Activated CD4-positive, alpha-beta T cell treated with anti-CD3 and anti-CD28 coated beads, Interleukin-2, amount 10 ng/mL, durations not matched to agents 24 days and 14 days (primary cell): ENCODE results near the gene IL9R. TPM values are rescaled to one million over a fixed set of nuclear protein-coding genes. Genes with fewer than 3 reads are reported as not detected.
A peak's percentile ranks its signal among the peaks of the same experiment; 100 is the strongest.

Source experiments
- DNase-seq: peaks from one replicate; pipeline ENCODE4 v3.0.0; 2022
- H3K27ac Mint-ChIP-seq: one replicate; pipeline ENCODE4 v1.8.0; 2022; ENCODE audit warnings: mild to moderate bottlenecking, mixed read lengths
- H3K27me3 Mint-ChIP-seq: one replicate; pipeline ENCODE4 v1.8.0; 2022; ENCODE audit warnings: mixed read lengths
- H3K36me3 Mint-ChIP-seq: one replicate; pipeline ENCODE4 v1.8.0; 2022; ENCODE audit warnings: low read depth, mild to moderate bottlenecking, mixed read lengths
- H3K4me1 Mint-ChIP-seq: one replicate; pipeline ENCODE4 v1.8.0; 2021; ENCODE audit warnings: mixed read lengths
- H3K4me3 Mint-ChIP-seq: one replicate; pipeline ENCODE4 v1.8.0; 2022; ENCODE audit warnings: mild to moderate bottlenecking, moderate library complexity, mixed read lengths
- H3K9me3 Mint-ChIP-seq: one replicate; pipeline ENCODE4 v1.8.0; 2021; ENCODE audit warnings: mixed read lengths
- intact Hi-C: fragments of 100-400 bp; cut with micrococcal nuclease; formaldehyde crosslinking; loops from one replicate; pipeline ENCODE4 v1.15.1; 2023
- total RNA-seq: library from RNA; stranded (reverse); gene quantifications from 2 replicates; pipeline ENCODE4 v1.2.3, GENCODE V29; 2022

Gene IL9R
- total RNA-seq, result 8.5 and 8.7 TPM in 2 replicates

GRCh38 chrX:155997436-155997835 lies at the start of gene IL9R:
Gene IL9R (plus strand): TSS chrX:155997696. CDS start chrX:155997760, 64 bp downstream.
- peak within 1 kb of the TSS; percentile 91 for H3K27ac Mint-ChIP-seq
- peaks cover 3% of the 10 kb centered on the region for H3K9me3 Mint-ChIP-seq
- peaks cover 3% of the 10 kb centered on the region for H3K36me3 Mint-ChIP-seq
- H3K4me1 Mint-ChIP-seq, result peaks cover 51% of the 10 kb centered on the region
- DNase-seq, result peak; percentile 88
- H3K27me3 Mint-ChIP-seq, result no peaks in the 10 kb centered on the region
- intact Hi-C loops, result loop anchor here (2.0 kb wide), 1 partner anchor 31 kb away; no protein-coding TSS in a partner anchor
- peak within 1 kb of the TSS; percentile 82 for H3K4me3 Mint-ChIP-seq

- intact Hi-C loops, result no loop called here
- DNase-seq, result no peak
- Mint-ChIP-seq H3K4me3 (no peak overlapping the region), H3K9me3 (no peaks in the 10 kb centered on the region), H3K27me3 (no peaks in the 10 kb centered on the region), H3K27ac (no peak overlapping the region), H3K36me3 (peaks cover 7% of the 10 kb centered on the region), H3K4me1 (no peaks in the 10 kb centered on the region)
Measured at GRCh38 chrX:155949098-155949497, 48.4 kb upstream of the IL9R start.

GRCh38 chrX:155951237-155951789 lies 46.2 kb upstream of the IL9R start:
- intact Hi-C loops, result no loop called here
- DNase-seq, result no peak
- Mint-ChIP-seq H3K9me3 (peaks cover 6% of the 10 kb centered on the region), H3K27me3 (no peaks in the 10 kb centered on the region), H3K4me1 (no peaks in the 10 kb centered on the region), H3K4me3 (no peak overlapping the region), H3K27ac (no peak overlapping the region), H3K36me3 (no peaks in the 10 kb centered on the region)

- no peaks in the 10 kb centered on the region for H3K27me3 Mint-ChIP-seq
- intact Hi-C loops, result no loop called here
- H3K4me3 Mint-ChIP-seq, result no peak overlapping the region
- H3K36me3 Mint-ChIP-seq, result no peaks in the 10 kb centered on the region
- no peaks in the 10 kb centered on the region for H3K4me1 Mint-ChIP-seq
- no peak for DNase-seq
- H3K9me3 Mint-ChIP-seq, result peaks cover 6% of the 10 kb centered on the region
- no peak overlapping the region for H3K27ac Mint-ChIP-seq
Measured at GRCh38 chrX:155953055-155953454, 44.4 kb upstream of the IL9R start.

- no peak overlapping the region for H3K27ac Mint-ChIP-seq
- intact Hi-C loops, result no loop called here
Measured at GRCh38 chrX:155954793-155955192, 42.7 kb upstream of the IL9R start.

GRCh38 chrX:155956099-155956498 lies 41.4 kb upstream of the IL9R start:
- no peak for DNase-seq
- Mint-ChIP-seq H3K36me3 (no peaks in the 10 kb centered on the region), H3K27me3 (peaks cover 1% of the 10 kb centered on the region), H3K4me1 (no peaks in the 10 kb centered on the region), H3K9me3 (peaks cover 6% of the 10 kb centered on the region), H3K4me3 (no peak overlapping the region), H3K27ac (no peak overlapping the region)
- intact Hi-C loops, result no loop called here

More at GRCh38 chrX:155954793-155955192, 42.7 kb upstream of the IL9R start:
- DNase-seq, result no peak
- Mint-ChIP-seq H3K4me3 (no peak overlapping the region), H3K4me1 (no peaks in the 10 kb centered on the region), H3K27me3 (no peaks in the 10 kb centered on the region), H3K36me3 (no peaks in the 10 kb centered on the region), H3K9me3 (peaks cover 6% of the 10 kb centered on the region)

GRCh38 chrX:155956649-155957048 lies 40.8 kb upstream of the IL9R start:
- Mint-ChIP-seq H3K4me1 (no peaks in the 10 kb centered on the region), H3K9me3 (peaks cover 6% of the 10 kb centered on the region), H3K36me3 (no peaks in the 10 kb centered on the region), H3K4me3 (no peak overlapping the region), H3K27ac (no peak overlapping the region), H3K27me3 (peaks cover 2% of the 10 kb centered on the region)
- DNase-seq, result no peak
- intact Hi-C loops, result no loop called here

- H3K27ac Mint-ChIP-seq, result no peak overlapping the region
- H3K4me1 Mint-ChIP-seq, result no peaks in the 10 kb centered on the region
- H3K9me3 Mint-ChIP-seq, result peaks cover 6% of the 10 kb centered on the region
- no peak overlapping the region for H3K4me3 Mint-ChIP-seq
- peaks cover 8% of the 10 kb centered on the region for H3K27me3 Mint-ChIP-seq
- H3K36me3 Mint-ChIP-seq, result no peaks in the 10 kb centered on the region
- intact Hi-C loops, result no loop called here
- no peak for DNase-seq
Measured at GRCh38 chrX:155957843-155958242, 39.7 kb upstream of the IL9R start.

GRCh38 chrX:155959018-155959587 lies 38.4 kb upstream of the IL9R start:
- Mint-ChIP-seq H3K27me3 (peaks cover 11% of the 10 kb centered on the region), H3K9me3 (peaks cover 11% of the 10 kb centered on the region), H3K27ac (no peak overlapping the region), H3K4me1 (no peaks in the 10 kb centered on the region), H3K4me3 (no peak overlapping the region), H3K36me3 (no peaks in the 10 kb centered on the region)
- intact Hi-C loops, result no loop called here
- DNase-seq, result no peak

GRCh38 chrX:155962906-155963305 lies 34.6 kb upstream of the IL9R start:
- H3K27me3 Mint-ChIP-seq, result peaks cover 13% of the 10 kb centered on the region
- intact Hi-C loops, result no loop called here
- DNase-seq, result no peak
- H3K36me3 Mint-ChIP-seq, result no peaks in the 10 kb centered on the region
- peaks cover 7% of the 10 kb centered on the region for H3K4me1 Mint-ChIP-seq
- no peak overlapping the region for H3K27ac Mint-ChIP-seq
- H3K9me3 Mint-ChIP-seq, result peaks cover 5% of the 10 kb centered on the region
- H3K4me3 Mint-ChIP-seq, result no peak overlapping the region

- Mint-ChIP-seq H3K4me1 (peaks cover 20% of the 10 kb centered on the region), H3K27ac (no peak overlapping the region), H3K27me3 (peaks cover 8% of the 10 kb centered on the region), H3K4me3 (no peak overlapping the region), H3K36me3 (peaks cover 5% of the 10 kb centered on the region), H3K9me3 (peaks cover 17% of the 10 kb centered on the region)
- peak; percentile 81 for DNase-seq
- intact Hi-C loops, result loop anchor here (2.0 kb wide), 1 partner anchor 30 kb away; the partner anchor contains the start of gene IL9R
Measured at GRCh38 chrX:155966876-155967275, 30.6 kb upstream of the IL9R start.

- Mint-ChIP-seq H3K27me3 (peaks cover 5% of the 10 kb centered on the region), H3K4me1 (peaks cover 20% of the 10 kb centered on the region), H3K36me3 (peaks cover 5% of the 10 kb centered on the region), H3K27ac (no peak overlapping the region), H3K4me3 (no peak overlapping the region), H3K9me3 (peaks cover 17% of the 10 kb centered on the region)
- DNase-seq, result no peak
- intact Hi-C loops, result loop anchor here (2.0 kb wide), 1 partner anchor 29 kb away; the partner anchor contains the start of gene IL9R
Measured at GRCh38 chrX:155967653-155968325, 29.7 kb upstream of the IL9R start.

- Mint-ChIP-seq H3K4me3 (no peak overlapping the region), H3K36me3 (peaks cover 5% of the 10 kb centered on the region), H3K27me3 (peaks cover 5% of the 10 kb centered on the region), H3K27ac (no peak overlapping the region), H3K9me3 (peaks cover 17% of the 10 kb centered on the region), H3K4me1 (peaks cover 20% of the 10 kb centered on the region)
- no peak for DNase-seq
- intact Hi-C loops, result no loop called here
Measured at GRCh38 chrX:155968326-155968661, 29.2 kb upstream of the IL9R start.

GRCh38 chrX:155968791-155969190 lies 28.7 kb upstream of the IL9R start:
- peaks cover 20% of the 10 kb centered on the region for H3K4me1 Mint-ChIP-seq
- H3K4me3 Mint-ChIP-seq, result peak overlapping the region; percentile 12
- H3K9me3 Mint-ChIP-seq, result peaks cover 15% of the 10 kb centered on the region
- intact Hi-C loops, result no loop called here
- H3K27ac Mint-ChIP-seq, result no peak overlapping the region
- H3K36me3 Mint-ChIP-seq, result peaks cover 5% of the 10 kb centered on the region
- H3K27me3 Mint-ChIP-seq, result peaks cover 4% of the 10 kb centered on the region
- no peak for DNase-seq
